GM19043 (cell line): ENCODE data around the gene SCGB3A2.

ENCODE experiments used
- ATAC-seq: cut with Tn5 transposase; IDR thresholded peaks from one replicate; pipeline ENCODE4 v1.9.1; 2021; ENCODE audit warnings: low read depth; ENCODE audit not compliant: unreplicated experiment

Gene SCGB3A2

DNA sequence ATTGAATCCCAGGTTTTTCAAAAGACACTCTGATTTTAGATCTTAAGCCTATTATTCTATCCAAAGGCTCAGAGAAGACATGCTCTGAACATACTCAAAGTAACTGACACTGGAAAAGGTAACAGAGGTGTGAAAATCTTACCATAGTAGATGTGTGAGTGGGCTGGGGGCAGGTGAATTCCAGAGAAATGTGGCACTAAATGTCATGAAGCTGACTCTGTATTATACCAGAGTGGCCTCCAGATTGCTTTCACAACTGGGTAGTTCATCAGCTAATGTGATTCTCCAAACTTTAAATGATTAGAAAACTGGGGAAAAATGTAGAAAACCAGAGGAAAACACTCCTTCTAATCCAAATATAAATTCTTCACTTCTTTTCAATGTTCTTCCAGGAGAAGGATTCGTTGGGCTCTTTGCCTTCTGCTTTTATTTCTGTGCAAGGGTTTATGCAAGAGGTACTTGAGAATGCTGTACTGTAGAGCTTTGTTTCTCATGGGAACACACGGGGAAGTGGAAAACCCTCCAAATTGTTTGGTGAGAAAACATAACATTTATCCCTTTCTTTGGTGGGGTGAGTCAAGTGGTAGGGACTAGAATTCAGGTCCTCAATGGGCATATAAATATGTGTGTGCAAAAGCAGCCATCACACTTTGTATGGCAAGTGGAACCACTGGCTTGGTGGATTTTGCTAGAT is at the start of gene SCGB3A2:
SCGB3A2 (plus strand) TSS at position 646 of the 694 bp plus-strand sequence. CDS start 93 bp downstream, outside the sequence.
- ATAC-seq: no peak

DNA sequence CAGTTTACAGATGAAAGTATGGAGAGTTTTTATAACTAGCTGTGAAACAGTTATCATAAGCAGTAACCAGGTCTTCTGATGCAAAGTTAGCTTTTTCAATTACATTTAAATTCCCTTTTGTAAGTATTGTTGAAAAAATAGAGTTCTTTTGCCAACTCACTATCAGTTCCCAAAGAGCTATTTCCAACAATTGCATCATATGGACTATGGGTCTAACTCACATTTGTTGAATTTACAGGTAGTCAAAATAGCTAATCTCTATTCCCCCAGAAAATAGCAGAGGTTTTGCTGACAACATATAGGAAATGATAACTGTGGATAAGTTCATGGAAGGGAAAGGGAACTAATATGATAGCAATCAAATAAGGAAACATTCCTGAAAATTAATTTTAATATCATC is 48.5 kb upstream of the SCGB3A2 start:
- no peak for ATAC-seq

- ATAC-seq: no peak
Observed at GRCh38 chr5:147831465-147831864, 47.0 kb upstream of the SCGB3A2 start, which contains the start of gene SPINK1. TSS of gene SPINK1 (minus strand) at chr5:147831671. CDS start at chr5:147831577, 94 bp downstream.

GRCh38 chr5:147832541-147832940 is 46.0 kb upstream of the SCGB3A2 start:
- no peak for ATAC-seq

GRCh38 chr5:147835386-147835798 is 43.1 kb upstream of the SCGB3A2 start:
- ATAC-seq: no peak

- ATAC-seq: no peak
Observed at GRCh38 chr5:147836439-147836838, 42.1 kb upstream of the SCGB3A2 start.

- no peak for ATAC-seq
Observed at GRCh38 chr5:147842869-147843268, 35.6 kb upstream of the SCGB3A2 start.

DNA sequence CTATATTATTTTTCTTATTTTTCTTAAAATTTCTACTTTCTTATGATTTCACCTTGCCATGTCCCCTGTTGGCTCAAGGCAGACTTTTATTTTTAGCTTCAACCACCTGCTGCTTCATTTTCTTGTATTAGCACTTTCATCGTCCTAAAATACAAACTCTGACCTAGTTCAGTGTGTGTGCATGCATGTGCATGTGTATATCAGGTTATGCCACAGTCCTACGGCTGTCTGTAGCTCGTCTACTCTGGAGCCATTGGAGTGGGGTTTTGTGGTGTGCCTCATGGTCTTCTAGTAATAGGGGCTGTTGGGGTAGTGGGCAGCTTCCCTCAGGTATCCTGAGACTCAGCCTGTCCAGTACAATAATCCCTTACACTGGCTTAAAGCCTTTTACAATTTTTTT is 33.7 kb upstream of the SCGB3A2 start:
- ATAC-seq: no peak

GRCh38 chr5:147845618-147846017 is 32.9 kb upstream of the SCGB3A2 start:
- ATAC-seq: no peak

- ATAC-seq: no peak
Observed at GRCh38 chr5:147849226-147849625, 29.3 kb upstream of the SCGB3A2 start.

DNA sequence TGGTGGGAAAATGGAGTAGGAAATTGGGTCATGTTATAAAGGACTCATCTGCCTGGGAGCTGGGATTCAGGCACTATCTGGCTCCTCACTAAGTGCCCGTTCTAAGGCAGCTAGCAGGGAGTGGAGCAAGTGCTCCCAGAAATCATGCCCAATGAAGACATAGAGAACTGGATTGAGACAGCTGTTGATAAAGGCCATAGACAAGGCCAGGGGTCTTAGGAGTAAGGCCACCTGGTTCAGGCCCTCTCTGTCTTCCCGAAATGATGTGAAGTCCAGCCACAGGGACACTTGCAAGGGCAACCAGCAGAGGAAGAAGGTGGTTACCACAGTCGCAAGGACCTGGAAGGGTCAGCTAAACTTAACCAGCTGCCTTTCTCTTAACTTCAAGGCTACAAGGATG is 26.9 kb upstream of the SCGB3A2 start:
- no peak for ATAC-seq

DNA sequence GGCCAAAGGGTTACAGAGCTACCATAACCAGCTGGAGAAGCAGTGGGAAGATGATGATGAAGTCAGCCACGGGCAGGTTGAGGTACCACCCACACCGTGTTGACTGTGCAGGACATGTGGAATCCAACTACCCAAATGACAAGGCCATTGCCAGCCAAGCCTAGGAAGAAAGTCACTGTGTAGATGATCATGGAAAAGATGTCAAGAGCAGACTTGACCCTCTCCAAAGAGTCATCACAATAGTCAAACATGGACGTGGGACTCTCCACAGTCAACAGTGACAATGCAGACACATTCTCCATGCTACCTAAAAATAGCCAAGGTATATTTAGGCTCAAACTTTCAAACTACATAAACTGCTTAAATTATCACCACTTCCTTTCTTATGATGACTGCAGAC is 26.1 kb upstream of the SCGB3A2 start:
- ATAC-seq: no peak

- ATAC-seq: no peak
Observed at GRCh38 chr5:147853372-147853987, 25.0 kb upstream of the SCGB3A2 start.

DNA sequence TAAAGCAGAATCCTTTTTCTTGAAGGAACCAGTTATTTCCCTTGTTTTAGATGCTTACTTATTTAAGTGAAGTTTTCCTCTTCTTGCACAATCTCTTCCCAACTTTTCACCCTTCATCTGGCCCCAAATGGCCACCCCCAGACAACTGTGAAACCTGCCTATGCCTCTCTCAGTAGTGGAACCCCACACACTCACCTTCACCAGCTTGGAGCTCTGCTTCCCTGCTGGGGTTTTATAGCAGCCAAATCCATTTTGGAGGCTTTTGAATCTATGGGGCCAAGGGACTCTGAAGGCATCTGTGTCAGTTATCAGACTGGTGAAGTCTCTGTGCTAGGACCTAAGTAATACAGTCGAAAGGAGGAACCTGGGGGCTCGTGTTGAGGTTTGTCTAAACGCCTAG is 24.2 kb upstream of the SCGB3A2 start:
- ATAC-seq: no peak

GRCh38 chr5:147854894-147855773 is 23.4 kb upstream of the SCGB3A2 start:
- no peak for ATAC-seq

DNA sequence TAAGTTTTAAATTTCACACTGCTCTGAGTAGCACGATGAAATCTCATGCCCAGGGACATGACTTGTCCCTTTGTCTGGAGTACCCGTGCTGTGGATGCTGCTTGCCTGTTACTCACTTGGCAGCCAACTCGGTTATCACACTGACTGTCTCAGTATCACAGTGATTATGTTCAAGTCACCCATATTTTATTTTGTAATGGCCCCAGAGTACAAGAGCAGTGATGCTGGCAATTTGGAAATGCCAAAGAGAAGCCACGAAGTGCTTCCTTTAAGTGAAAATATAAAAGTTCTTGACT is 22.8 kb upstream of the SCGB3A2 start:
- ATAC-seq: no peak

DNA sequence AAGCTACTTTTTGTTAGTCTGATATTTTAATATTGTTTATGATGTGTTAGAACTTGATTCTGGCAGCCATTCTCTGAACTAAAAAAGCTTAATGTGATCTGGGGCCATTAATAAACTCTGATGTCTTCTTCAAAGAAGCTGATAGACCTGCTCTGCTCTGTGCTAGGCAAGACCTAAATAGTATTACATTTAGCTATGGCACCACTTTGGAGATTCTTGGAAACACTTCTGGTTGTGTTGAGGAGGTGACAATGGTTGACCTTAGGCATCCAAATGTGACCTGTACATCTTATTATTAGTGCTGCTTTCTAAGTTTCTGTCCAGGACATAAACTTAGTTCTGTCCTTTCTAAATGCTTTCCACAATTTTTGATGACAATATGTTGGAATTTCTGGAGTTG is 21.7 kb upstream of the SCGB3A2 start:
- no peak for ATAC-seq

GRCh38 chr5:147857302-147858129 is 21.0 kb upstream of the SCGB3A2 start:
- ATAC-seq: peak; percentile 93

- ATAC-seq: no peak
Observed at GRCh38 chr5:147858565-147858964, 19.9 kb upstream of the SCGB3A2 start.

DNA sequence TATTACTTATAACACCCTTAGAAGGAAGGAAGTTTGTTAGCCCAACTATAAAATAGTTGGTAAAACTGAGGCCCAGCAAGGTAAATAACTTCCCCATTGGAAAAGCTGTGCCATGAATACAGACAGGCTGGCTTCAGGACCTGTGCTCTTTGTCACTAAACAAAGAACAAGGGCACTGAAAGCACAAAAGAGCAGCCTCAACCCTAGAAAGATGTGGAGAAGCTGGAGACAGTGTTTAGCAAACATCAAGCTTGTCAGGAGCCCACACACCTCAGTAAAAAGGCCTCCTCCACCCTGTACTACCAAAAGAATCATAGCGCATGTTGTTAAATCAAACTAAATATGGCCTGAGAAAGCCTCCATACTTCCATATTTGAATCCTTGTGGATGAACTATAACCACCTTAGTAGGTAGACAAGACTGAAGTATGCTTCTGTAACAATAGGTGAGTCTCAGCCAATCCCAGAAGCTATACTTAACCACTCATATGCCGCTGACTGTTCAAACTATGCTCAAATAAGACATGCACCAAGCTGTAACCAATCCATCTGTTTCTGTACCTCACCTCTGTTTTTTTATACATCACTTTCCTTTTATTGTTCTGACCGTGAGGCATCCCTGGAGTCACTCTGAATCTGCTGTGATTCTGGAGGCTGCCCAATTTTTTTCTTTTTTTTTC is 18.4 kb upstream of the SCGB3A2 start:
- ATAC-seq: no peak
